HepG2 (cell line): ENCODE results near the gene EPS8L3. TPM values are rescaled to one million over a fixed set of nuclear protein-coding genes. Genes with fewer than 3 reads are reported as not detected.
A peak's percentile ranks its signal among the peaks of the same experiment; 100 is the strongest.

ENCODE experiments used
- ATAC-seq: fragments of 200-7000 bp; cut with Tn5 transposase; 3 replicates; pipeline ENCODE4 v1.9.1; 2020; ENCODE audit warnings: mild to moderate bottlenecking, moderate library complexity
- BruUV-seq: library from RNA; stranded (reverse); fragments of 400-500 nt; replicated peaks from 2 replicates; lab custom pipeline; 2021; lab: Mats Ljungman, UMichigan
- CTCF ChIA-PET: fragments of 300-600 bp; formaldehyde crosslinking; extraction: SDS; loops from one replicate; lab custom pipeline; 2021; ENCODE audit warnings: low total read pairs, inconsistent platforms, low intra/inter-chr PET ratio; lab: Yijun Ruan, JAX
- POLR2A ChIA-PET: fragments of 350-600 bp; sonication (Branson Sonifier 250); formaldehyde crosslinking; loops from one replicate; lab custom pipeline; 2020; ENCODE audit warnings: antibody characterized with exemption, inconsistent platforms; lab: Yijun Ruan, JAX
- DNase-seq: peaks from one replicate; pipeline ENCODE4 v3.0.0-alpha.2; 2015; ENCODE audit warnings: low spot score
- FAIRE-seq: peaks from 3 replicates; lab custom pipeline; 2011; peaks lifted over from hg19 to GRCh38; lab: Jason Lieb, UNC
- H2AFZ ChIP-seq: one replicate; pipeline ENCODE4 v1.6.1; 2011; ENCODE audit warnings: low read length, inconsistent platforms
- H3K27ac ChIP-seq: fragments of 300-600 bp; 3 replicates; pipeline ENCODE4 v1.8.0; 2011; ENCODE audit warnings: mixed run types, mild to moderate bottlenecking, mixed read lengths, low read length, inconsistent platforms; ENCODE audit not compliant: insufficient read depth; ENCODE audit errors: extremely low read length
- H3K27me3 ChIP-seq, 2 experiments: fragments of 200-600 bp in 1 of 2; 2 replicates in 1 of 2; 3 replicates in 1 of 2; pipeline versions ENCODE4 v1.6.0 to v1.8.0; 2011; ENCODE audit warnings: low read length in 2 of 2, mild to moderate bottlenecking in 2 of 2, moderate library complexity in 2 of 2, inconsistent platforms in 1 of 2; ENCODE audit not compliant: insufficient read depth in 2 of 2, control insufficient read depth in 1 of 2
- H3K36me3 ChIP-seq, 2 experiments: fragments of 200-600 bp in 1 of 2; replicated peaks in 1 of 2; 2 replicates in 1 of 2; 3 replicates in 1 of 2; pipeline versions ENCODE4 v1.5.1 to v1.8.0; 2011; ENCODE audit warnings: low read length in 2 of 2, inconsistent platforms in 1 of 2; ENCODE audit not compliant: insufficient read depth in 2 of 2, control insufficient read depth in 1 of 2
- H3K4me1 ChIP-seq: 2 replicates; pipeline ENCODE4 v1.5.1; 2012; ENCODE audit warnings: low read length, inconsistent platforms; ENCODE audit not compliant: insufficient read depth
- H3K4me2 ChIP-seq: 2 replicates; pipeline ENCODE4 v1.6.0; 2011; ENCODE audit warnings: low read depth, low read length, inconsistent platforms
- H3K4me3 ChIP-seq, 3 experiments: fragments of 200-600 bp in 1 of 3; sonication (generic), shearing (Covaris generic) in 1 of 3; replicated peaks in 1 of 3; 2 replicates each; pipeline ENCODE4 v1.5.1; 2011 to 2016; ENCODE audit warnings: low read length in 3 of 3, inconsistent platforms in 2 of 3, low read depth in 2 of 3, mild to moderate bottlenecking in 2 of 3, control low read depth in 1 of 3, mixed read lengths in 1 of 3; ENCODE audit not compliant: insufficient read depth in 1 of 3
- H3K79me2 ChIP-seq: one replicate; pipeline ENCODE4 v1.6.1; 2011; ENCODE audit warnings: low read length, inconsistent platforms; ENCODE audit not compliant: insufficient read depth
- H3K9ac ChIP-seq: 2 replicates; pipeline ENCODE4 v1.6.0; 2011; ENCODE audit warnings: mild to moderate bottlenecking, low read depth, low read length, inconsistent platforms; ENCODE audit not compliant: insufficient read depth
- H3K9me3 ChIP-seq: 2 replicates; pipeline ENCODE4 v1.5.1; 2012; ENCODE audit warnings: mild to moderate bottlenecking, low read length
- H4K20me1 ChIP-seq: 2 replicates; pipeline ENCODE4 v1.6.0; 2011; ENCODE audit warnings: inconsistent platforms, mild to moderate bottlenecking, low read length, moderate library complexity; ENCODE audit not compliant: insufficient read depth
- FOSL1 ChIP-seq: sonication (generic); formaldehyde crosslinking; IDR thresholded peaks from 2 replicates; pipeline ENCODE4 v1.9.0; 2021; ENCODE audit warnings: missing genetic modification reagents, borderline replicate concordance
- FOXO1 ChIP-seq: sonication (generic); formaldehyde crosslinking; IDR thresholded peaks from 2 replicates; pipeline ENCODE4 v1.4.0; 2020; ENCODE audit warnings: missing genetic modification reagents
- JUND ChIP-seq: sonication (generic); formaldehyde crosslinking; IDR thresholded peaks from 2 replicates; pipeline ENCODE4 v1.8.0; 2022; ENCODE audit warnings: mild to moderate bottlenecking, missing genetic modification reagents
- KDM2A ChIP-seq: sonication (generic); formaldehyde crosslinking; IDR thresholded peaks from 2 replicates; pipeline ENCODE4 v1.4.0; 2020; ENCODE audit warnings: low read depth, missing genetic modification reagents, borderline replicate concordance
- MXD3 ChIP-seq: IDR thresholded peaks from 2 replicates; pipeline ENCODE4 v1.6.1; 2016; ENCODE audit warnings: mild to moderate bottlenecking, missing biosample characterization, missing genetic modification reagents
- RXRB ChIP-seq: IDR thresholded peaks from 2 replicates; pipeline ENCODE4 v1.6.1; 2016; ENCODE audit warnings: borderline replicate concordance, missing genetic modification reagents, missing compliant biosample characterization
- STAG1 ChIP-seq: sonication (generic); formaldehyde crosslinking; IDR thresholded peaks from 2 replicates; pipeline ENCODE4 v1.4.0; 2020; ENCODE audit warnings: missing genetic modification reagents
- TBX2 ChIP-seq: sonication (generic); formaldehyde crosslinking; IDR thresholded peaks from 2 replicates; pipeline ENCODE4 v1.5.0; 2020; ENCODE audit warnings: missing genetic modification reagents, mild to moderate bottlenecking, borderline replicate concordance
- XBP1 ChIP-seq: sonication (generic); formaldehyde crosslinking; IDR thresholded peaks from 2 replicates; pipeline ENCODE4 v1.5.0; 2020; ENCODE audit warnings: missing genetic modification reagents
- ZFP62 ChIP-seq: sonication (generic); formaldehyde crosslinking; IDR thresholded peaks from 2 replicates; pipeline ENCODE4 v1.4.0; 2020; ENCODE audit warnings: missing genetic modification reagents
- ZNF326 ChIP-seq: sonication (generic); formaldehyde crosslinking; IDR thresholded peaks from 2 replicates; pipeline ENCODE4 v1.4.0; 2020; ENCODE audit warnings: missing genetic modification reagents, borderline replicate concordance
- ZNF7 ChIP-seq: IDR thresholded peaks from 2 replicates; pipeline ENCODE4 v1.6.1; 2016; ENCODE audit warnings: missing biosample characterization, missing genetic modification reagents
- WGBS: methylation state at CpG from one replicate; pipeline ENCODE4 v1.1.6; 2017; ENCODE audit warnings: low lambda C conversion rate; 5-methylcytosine and 5-hydroxymethylcytosine counted together
- in situ Hi-C: cut with HindIII; loops from 2 replicates; pipeline ENCODE4 v1.10.0; 2017; ENCODE audit warnings: low pct_unique_long_range_greater_than_20kb; ENCODE audit not compliant: extremely low pct_ligation_motif_present
- intact Hi-C: fragments of 100-400 bp; cut with micrococcal nuclease; formaldehyde crosslinking; loops from one replicate; pipeline ENCODE4 v1.10.0; 2022; ENCODE audit not compliant: unreplicated experiment
- polyA plus RNA-seq, 8 experiments: library from polyadenylated mRNA; depleted of rRNA in 3 of 8; stranded (reverse) in 7 of 8; unstranded in 1 of 8; fragments of >200 nt; fragmentation: Illumina TruSeq in 4 of 8; extraction: Trizol in 4 of 8; gene quantifications; 2 replicates each; pipeline versions ENCODE4 v1.2.1 to v1.2.3, GENCODE V29; 2011 to 2016; ENCODE audit warnings: low read depth in 4 of 8, missing spikeins in 1 of 8, mixed read lengths in 1 of 8; ENCODE audit not compliant: insufficient read depth in 1 of 8
- total RNA-seq, 5 experiments: library from RNA; depleted of rRNA; stranded (reverse); fragments of >200 nt; fragmentation: Illumina TruSeq; extraction: Trizol; gene quantifications; 2 replicates each; pipeline ENCODE4 v1.2.3, GENCODE V29; 2016; ENCODE audit warnings: low read depth in 1 of 5
- TF ChIP-seq, protein P1 (sequence below): sonication (generic); formaldehyde crosslinking; IDR thresholded peaks from 2 replicates; pipeline ENCODE4 v1.4.0; 2020; ENCODE audit warnings: mild to moderate bottlenecking, missing genetic modification reagents
- TF ChIP-seq, protein P2 (sequence below): conservative IDR thresholded peaks from 2 replicates; pipeline ENCODE4 v1.6.1; 2018; ENCODE audit warnings: missing genetic modification reagents

Gene EPS8L3
- total and polyA plus RNA-seq, 2 of the 13 experiments (the other 11 are each of a cell fraction or from before 2014, with no cell fraction given) = 18.2 to 106 TPM

- FAIRE-seq = no peak
- intact Hi-C loops = no loop called here
- no TSS peak for BruUV-seq
These were observed 12.8 kb downstream of the EPS8L3 start for GRCh38 chr1:109750920-109751319.

More at GRCh38 chr1:109750920-109751319, 12.8 kb downstream of the EPS8L3 start:
- no peaks in the 10 kb centered on the region for H3K9me3 ChIP-seq
- in situ Hi-C loops = no loop called here
- H3K9ac ChIP-seq = no peak overlapping the region
- H3K4me1 ChIP-seq = no peaks in the 10 kb centered on the region
- no peak overlapping the region for H3K4me3 ChIP-seq
- no peak overlapping the region for H2AFZ ChIP-seq
- no peak for DNase-seq
- 98% methylated on average over 6 of the region's 6 CpGs for WGBS
- no peaks in the 10 kb centered on the region; the same call in 1 of the 2 replicates for H4K20me1 ChIP-seq
- CTCF ChIA-PET = no interaction called here
- no peak overlapping the region for H3K27ac ChIP-seq
- H3K79me2 ChIP-seq = no peaks in the 10 kb centered on the region
- H3K27me3 ChIP-seq = no peaks in the 10 kb centered on the region
- ATAC-seq = peak; percentile 30; the same call in 2 of the 3 replicates
- H3K36me3 ChIP-seq = peaks cover 4 to 11% of the 10 kb centered on the region in 2 experiments; a peak in 4 of 5 replicates
- POLR2A ChIA-PET = interaction anchor here (0.8 to 1.8 kb wide), 2 partner anchors 13 to 18 kb away, joined by 3 to 10 read pairs; partner anchors contain the start of gene EPS8L3
- no peak overlapping the region for H3K4me2 ChIP-seq
- TF ChIP-seq RXRB (no peak), KDM2A (CRISPR knock-in tag) (no peak), JUND (no peak), FOSL1 (no peak), ZFP62 (no peak), MXD3 (CRISPR knock-in tag) (no peak), FOXO1 (no peak), TBX2 (CRISPR knock-in tag) (no peak), ZNF326 (CRISPR knock-in tag) (no peak), ZNF7 (CRISPR knock-in tag) (no peak), STAG1 (CRISPR knock-in tag) (no peak), XBP1 (no peak)
- TF ChIP-seq, protein P1, sequence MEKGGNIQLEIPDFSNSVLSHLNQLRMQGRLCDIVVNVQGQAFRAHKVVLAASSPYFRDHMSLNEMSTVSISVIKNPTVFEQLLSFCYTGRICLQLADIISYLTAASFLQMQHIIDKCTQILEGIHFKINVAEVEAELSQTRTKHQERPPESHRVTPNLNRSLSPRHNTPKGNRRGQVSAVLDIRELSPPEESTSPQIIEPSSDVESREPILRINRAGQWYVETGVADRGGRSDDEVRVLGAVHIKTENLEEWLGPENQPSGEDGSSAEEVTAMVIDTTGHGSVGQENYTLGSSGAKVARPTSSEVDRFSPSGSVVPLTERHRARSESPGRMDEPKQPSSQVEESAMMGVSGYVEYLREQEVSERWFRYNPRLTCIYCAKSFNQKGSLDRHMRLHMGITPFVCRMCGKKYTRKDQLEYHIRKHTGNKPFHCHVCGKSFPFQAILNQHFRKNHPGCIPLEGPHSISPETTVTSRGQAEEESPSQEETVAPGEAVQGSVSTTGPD (CRISPR knock-in tag) = no peak
- TF ChIP-seq, protein P2, sequence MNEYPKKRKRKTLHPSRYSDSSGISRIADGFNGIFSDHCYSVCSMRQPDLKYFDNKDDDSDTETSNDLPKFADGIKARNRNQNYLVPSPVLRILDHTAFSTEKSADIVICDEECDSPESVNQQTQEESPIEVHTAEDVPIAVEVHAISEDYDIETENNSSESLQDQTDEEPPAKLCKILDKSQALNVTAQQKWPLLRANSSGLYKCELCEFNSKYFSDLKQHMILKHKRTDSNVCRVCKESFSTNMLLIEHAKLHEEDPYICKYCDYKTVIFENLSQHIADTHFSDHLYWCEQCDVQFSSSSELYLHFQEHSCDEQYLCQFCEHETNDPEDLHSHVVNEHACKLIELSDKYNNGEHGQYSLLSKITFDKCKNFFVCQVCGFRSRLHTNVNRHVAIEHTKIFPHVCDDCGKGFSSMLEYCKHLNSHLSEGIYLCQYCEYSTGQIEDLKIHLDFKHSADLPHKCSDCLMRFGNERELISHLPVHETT = no peak
